ENCODE data around the gene BCL2L14. TPM values are rescaled to one million over a fixed set of nuclear protein-coding genes. Genes with fewer than 3 reads are reported as not detected.

The BCL2L14 gene
- total RNA-seq, 1 experiment from 2014 or later: not detected

DNA sequence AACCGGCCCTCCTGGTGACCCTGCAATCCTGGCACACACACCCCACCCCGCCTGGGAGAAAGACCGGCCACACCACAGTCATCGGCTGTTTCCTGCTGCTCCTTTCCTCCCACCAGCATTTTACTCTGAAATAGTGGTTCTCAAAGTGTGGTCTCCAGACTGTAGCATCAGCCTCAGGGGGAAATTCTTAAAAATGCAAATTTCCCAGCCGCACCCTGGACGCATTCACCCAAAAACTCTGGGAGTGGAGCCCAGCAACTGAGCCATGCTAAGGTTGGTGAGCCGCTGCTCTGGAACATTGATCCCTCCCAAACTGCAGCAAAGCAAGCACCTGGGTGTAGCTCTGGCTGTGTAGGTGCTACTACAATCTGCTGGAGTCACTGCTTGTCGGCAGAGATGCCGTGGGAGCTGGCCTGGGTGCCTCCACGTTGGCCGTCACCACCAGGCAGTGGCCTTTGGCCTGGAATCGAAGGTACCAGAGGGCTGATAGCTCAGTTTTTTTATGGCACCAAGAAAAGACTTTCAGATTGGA lies 38.4 kb upstream of the BCL2L14 start:
- H3K4me2 ChIP-seq (ENCODE audit: low read length): peak overlapping the region; percentile 81; the same call in 1 of the 2 replicates
- no peak for ATAC-seq
- CTCF ChIA-PET: interaction anchor here (0.6 to 1.8 kb wide), 6 partner anchors 91 to 452 kb away, joined by 3 to 29 read pairs (median 4); no protein-coding TSS in a partner anchor
- H3K9ac ChIP-seq (ENCODE audit: low read length): no peak overlapping the region
- intact Hi-C loops (cut with micrococcal nuclease): loop anchor here (2.0 to 5.0 kb wide), 2 partner anchors 146 to 235 kb away; no protein-coding TSS in a partner anchor
- no peaks in the 10 kb centered on the region for H3K79me2 ChIP-seq (ENCODE audit: low read length)
- no peak overlapping the region for H3K27ac ChIP-seq (ENCODE audit: low read length)
- POLR2A ChIA-PET (ENCODE audit: unreplicated experiment): interaction anchor here (0.6 to 1.3 kb wide), 2 partner anchors 147 to 384 kb away, joined by 4 to 5 read pairs; no protein-coding TSS in a partner anchor
- H3K36me3 ChIP-seq (ENCODE audit: low read depth, low read length): no peaks in the 10 kb centered on the region
- no peaks in the 10 kb centered on the region for H3F3A ChIP-seq (ENCODE audit: low read length, unreplicated experiment)
- no peaks in the 10 kb centered on the region for H3K9me2 ChIP-seq (replicated peaks; ENCODE audit: low read length)
- no peak for DNase-seq
- no peak overlapping the region for H3K4me3 ChIP-seq (ENCODE audit: low read length)
- peak overlapping the region; percentile 76 for H2AFZ ChIP-seq (ENCODE audit: low read length)
- H3K9me3 ChIP-seq (ENCODE audit: low read length): no peaks in the 10 kb centered on the region
- TF ChIP-seq EZH2 (IDR thresholded peaks at IDR 0.05; ENCODE audit: low read length, unreplicated experiment): no peak
- TF ChIP-seq EZH2phosphoT487 (IDR thresholded peaks at IDR 0.05; ENCODE audit: borderline replicate concordance, low read length): no peak
- TF ChIP-seq, protein P1, sequence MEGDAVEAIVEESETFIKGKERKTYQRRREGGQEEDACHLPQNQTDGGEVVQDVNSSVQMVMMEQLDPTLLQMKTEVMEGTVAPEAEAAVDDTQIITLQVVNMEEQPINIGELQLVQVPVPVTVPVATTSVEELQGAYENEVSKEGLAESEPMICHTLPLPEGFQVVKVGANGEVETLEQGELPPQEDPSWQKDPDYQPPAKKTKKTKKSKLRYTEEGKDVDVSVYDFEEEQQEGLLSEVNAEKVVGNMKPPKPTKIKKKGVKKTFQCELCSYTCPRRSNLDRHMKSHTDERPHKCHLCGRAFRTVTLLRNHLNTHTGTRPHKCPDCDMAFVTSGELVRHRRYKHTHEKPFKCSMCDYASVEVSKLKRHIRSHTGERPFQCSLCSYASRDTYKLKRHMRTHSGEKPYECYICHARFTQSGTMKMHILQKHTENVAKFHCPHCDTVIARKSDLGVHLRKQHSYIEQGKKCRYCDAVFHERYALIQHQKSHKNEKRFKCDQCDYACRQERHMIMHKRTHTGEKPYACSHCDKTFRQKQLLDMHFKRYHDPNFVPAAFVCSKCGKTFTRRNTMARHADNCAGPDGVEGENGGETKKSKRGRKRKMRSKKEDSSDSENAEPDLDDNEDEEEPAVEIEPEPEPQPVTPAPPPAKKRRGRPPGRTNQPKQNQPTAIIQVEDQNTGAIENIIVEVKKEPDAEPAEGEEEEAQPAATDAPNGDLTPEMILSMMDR (conservative IDR thresholded peaks at IDR 0.05; ENCODE audit: low read depth, low read length): no peak
- no TSS peak for BruUV-seq (replicated peaks)
- peaks cover 10% of the 10 kb centered on the region for H3K4me1 ChIP-seq (ENCODE audit: insufficient read depth, low read length)
- no peaks in the 10 kb centered on the region for H4K20me1 ChIP-seq (ENCODE audit: low read length)
- H3K27me3 ChIP-seq (ENCODE audit: low read length): no peaks in the 10 kb centered on the region

DNA sequence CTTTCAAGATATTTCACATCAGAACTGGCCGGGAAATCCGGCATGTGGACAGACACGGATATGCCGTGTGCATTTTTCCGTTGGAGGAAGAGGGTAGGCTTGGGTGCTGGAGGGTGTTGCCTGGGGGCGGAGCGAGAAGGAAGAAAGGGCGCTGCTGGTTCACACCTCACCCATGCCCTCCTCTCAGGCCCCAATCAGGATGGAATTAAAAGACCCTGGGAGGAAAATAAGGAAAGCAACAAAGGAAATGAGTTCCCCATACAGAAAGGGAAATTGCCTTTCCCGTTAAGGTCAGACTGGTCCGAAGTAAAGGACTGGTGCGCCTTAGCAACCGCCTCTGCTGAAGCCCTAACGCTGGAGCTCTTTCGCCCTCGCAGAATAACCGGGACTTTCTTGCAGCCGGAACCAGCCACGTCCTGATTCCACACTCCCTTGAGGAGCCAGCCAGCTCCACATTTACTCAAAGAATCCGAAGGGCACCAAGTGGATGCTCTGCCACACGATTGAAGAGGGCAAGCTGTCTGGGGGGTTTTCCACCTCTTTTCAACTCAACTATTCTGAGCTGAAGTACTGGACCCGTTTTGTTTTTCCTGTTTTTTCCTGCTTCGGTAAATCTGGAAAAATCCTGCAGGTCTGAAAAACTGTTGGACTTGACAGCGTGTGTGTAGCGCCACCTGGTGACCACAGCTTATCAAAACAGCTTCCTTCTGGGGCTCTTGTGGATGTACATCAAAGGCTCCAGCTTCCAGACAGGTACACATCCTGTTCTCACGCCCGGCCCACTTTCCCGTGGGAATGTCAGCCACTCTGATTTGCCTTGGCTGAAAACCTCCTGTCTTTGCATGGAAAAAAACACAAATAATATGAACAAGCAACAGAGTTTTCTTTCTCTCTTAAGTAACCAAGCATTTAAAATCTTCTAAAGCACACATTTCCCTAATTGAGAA lies 37.6 kb upstream of the BCL2L14 start:
- POLR2A ChIA-PET (ENCODE audit: unreplicated experiment): interaction anchor here (0.6 to 1.3 kb wide), 3 partner anchors 147 to 385 kb away, joined by 4 to 5 read pairs (median 4); partner anchors contain the start of gene ETV6
- Histone ChIP-seq H3F3A (ENCODE audit: low read length, unreplicated experiment) (no peaks in the 10 kb centered on the region), H3K9me3 (ENCODE audit: low read length) (no peaks in the 10 kb centered on the region), H3K27me3 (ENCODE audit: low read length) (no peaks in the 10 kb centered on the region), H3K79me2 (ENCODE audit: low read length) (no peaks in the 10 kb centered on the region), H3K27ac (ENCODE audit: low read length) (peak overlapping the region; percentile 17; the same call in 1 of the 2 replicates), H3K9me2 (replicated peaks; ENCODE audit: low read length) (no peaks in the 10 kb centered on the region), H2AFZ (ENCODE audit: low read length) (peak overlapping the region; percentile 76), H4K20me1 (ENCODE audit: low read length) (no peaks in the 10 kb centered on the region), H3K4me1 (ENCODE audit: insufficient read depth, low read length) (peaks cover 10% of the 10 kb centered on the region), H3K4me3 (ENCODE audit: low read length) (peak overlapping the region; percentile 64), H3K4me2 (ENCODE audit: low read length) (peak overlapping the region; percentile 81), H3K9ac (ENCODE audit: low read length) (peak overlapping the region; percentile 62), H3K36me3 (ENCODE audit: low read depth, low read length) (no peaks in the 10 kb centered on the region)
- CTCF ChIA-PET: interaction anchor here (0.6 to 1.8 kb wide), 11 partner anchors 92 to 478 kb away, joined by 3 to 29 read pairs (median 3); no protein-coding TSS in a partner anchor
- TF ChIP-seq, protein P1 (conservative IDR thresholded peaks at IDR 0.05; ENCODE audit: low read depth, low read length): peak; percentile 87
- TF ChIP-seq EZH2 (IDR thresholded peaks at IDR 0.05; ENCODE audit: low read length, unreplicated experiment): no peak
- ATAC-seq (peak; percentile 79), DNase-seq (peak; percentile 87)
- BruUV-seq (replicated peaks): no TSS peak
- intact Hi-C loops (cut with micrococcal nuclease): loop anchor here (1.0 to 5.0 kb wide), 5 partner anchors 146 to 479 kb away; partner anchors contain the start of gene ETV6
